GM13977 (cell line): ENCODE measurements around the gene ARHGEF1.

Experiments
- DNase-seq: peaks from one replicate; pipeline ENCODE4 v3.0.0; 2012; ENCODE audit warnings: low spot score
- CTCF ChIP-seq: IDR thresholded peaks from 2 replicates; pipeline ENCODE4 v1.5.1; 2012; ENCODE audit warnings: mild to moderate bottlenecking, control low read depth; ENCODE audit not compliant: insufficient read depth; ENCODE audit errors: extremely low read depth, missing control alignments
- in situ Hi-C: fragments of 300-500 bp; cut with MboI; formaldehyde crosslinking; loops from one replicate; pipeline ENCODE4 v1.12.0; 2022; ENCODE audit warnings: low sequenced_read_pairs, low pct_unique_long_range_greater_than_20kb, mixed read lengths, inconsistent platforms; ENCODE audit not compliant: unreplicated experiment

Gene ARHGEF1

GRCh38 chr19:41915021-41915775 is 32.2 kb downstream of the ARHGEF1 start:
- in situ Hi-C loops: no loop called here
- no peak for DNase-seq
- TF ChIP-seq CTCF: no peak

GRCh38 chr19:41915776-41916414 is 32.9 kb downstream of the ARHGEF1 start:
- in situ Hi-C loops: no loop called here
- TF ChIP-seq CTCF: no peak
- DNase-seq: no peak

GRCh38 chr19:41917676-41918075 is 34.7 kb downstream of the ARHGEF1 start:
- no peak for DNase-seq
- in situ Hi-C loops: no loop called here
- no peak for TF ChIP-seq CTCF

- in situ Hi-C loops: no loop called here
- DNase-seq: no peak
Observed at GRCh38 chr19:41918095-41918494, 35.1 kb downstream of the ARHGEF1 start.

GRCh38 chr19:41918653-41919244 is 35.8 kb downstream of the ARHGEF1 start:
- DNase-seq: no peak
- no peak for TF ChIP-seq CTCF
- in situ Hi-C loops: no loop called here

More at GRCh38 chr19:41918095-41918494, 35.1 kb downstream of the ARHGEF1 start:
- TF ChIP-seq CTCF: no peak

- in situ Hi-C loops: no loop called here
- TF ChIP-seq CTCF: no peak
- no peak for DNase-seq
Observed at GRCh38 chr19:41919948-41920712, 37.1 kb downstream of the ARHGEF1 start.
